Measurements from ENCODE around the gene LRRC70. TPM values are rescaled to one million over a fixed set of nuclear protein-coding genes. Genes with fewer than 3 reads are reported as not detected.

The LRRC70 gene
- total RNA-seq, result 0.18 and 0.97 TPM in 2 replicates

DNA sequence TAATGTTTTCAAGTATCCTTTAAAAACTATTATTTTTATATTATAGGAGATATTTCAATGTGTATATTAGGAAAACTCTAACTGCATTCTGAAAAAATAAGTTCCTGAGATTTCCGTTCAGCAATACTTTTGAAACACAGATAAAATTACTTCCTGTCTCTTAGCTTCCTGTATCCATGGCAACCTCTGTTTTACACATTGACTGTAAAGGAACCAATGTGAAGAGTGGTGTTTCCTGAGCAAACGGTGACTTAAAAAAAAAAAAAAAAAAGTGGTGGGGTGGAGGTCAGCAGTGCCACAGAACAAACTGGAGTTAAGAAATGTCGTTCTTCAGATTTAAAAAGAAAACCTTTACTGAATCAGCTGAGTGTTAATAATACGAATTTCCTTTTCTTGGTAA is at the start of gene LRRC70:
LRRC70 (plus strand) TSS at position 280 of the 400 bp plus-strand sequence. CDS start 620 bp downstream, outside the sequence.

Other genes with a start within 250 kb of the LRRC70 start
- 29.6 and 31.8 TPM in 2 replicates for gene DIMT1, start 174.9 kb upstream of the LRRC70 start, total RNA-seq
- gene IPO11, start 166.1 kb upstream of the LRRC70 start, total RNA-seq, result 12.3 and 14.9 TPM in 2 replicates

All from cardiac atrium fibroblast (primary cell).